HG02759 (cell line): ENCODE data around the gene AARS2.
"Not testable (repeated sequence)": the region's sequence is repeated elsewhere in the genome, so short reads cannot be mapped to it uniquely, and the experiment has no call there.

ENCODE experiments used
- ATAC-seq: cut with Tn5 transposase; IDR thresholded peaks from one replicate; pipeline ENCODE4 v1.9.1; 2021; ENCODE audit warnings: mild to moderate bottlenecking, moderate library complexity; ENCODE audit not compliant: unreplicated experiment

Gene AARS2

GRCh38 chr6:44312901-44313788, at the start of gene AARS2:
Gene AARS2 (minus strand): TSS chr6:44313347. CDS start chr6:44313323, 24 bp downstream.
- peak; percentile 95 for ATAC-seq

- ATAC-seq: no peak
These were observed 48.8 kb upstream of the AARS2 start for GRCh38 chr6:44361947-44362346.

- ATAC-seq: no peak
These were observed 46.8 kb upstream of the AARS2 start for GRCh38 chr6:44359973-44360372.

GRCh38 chr6:44356487-44356886, 43.3 kb upstream of the AARS2 start:
- ATAC-seq: no peak

- ATAC-seq: no peak
These were observed 42.5 kb upstream of the AARS2 start for GRCh38 chr6:44355640-44356039.

GRCh38 chr6:44353336-44353735, 40.2 kb upstream of the AARS2 start:
- no peak for ATAC-seq

GRCh38 chr6:44352259-44352658, 39.1 kb upstream of the AARS2 start:
- no peak for ATAC-seq

GRCh38 chr6:44350650-44350994, 37.5 kb upstream of the AARS2 start:
- ATAC-seq: not testable (repeated sequence)

DNA sequence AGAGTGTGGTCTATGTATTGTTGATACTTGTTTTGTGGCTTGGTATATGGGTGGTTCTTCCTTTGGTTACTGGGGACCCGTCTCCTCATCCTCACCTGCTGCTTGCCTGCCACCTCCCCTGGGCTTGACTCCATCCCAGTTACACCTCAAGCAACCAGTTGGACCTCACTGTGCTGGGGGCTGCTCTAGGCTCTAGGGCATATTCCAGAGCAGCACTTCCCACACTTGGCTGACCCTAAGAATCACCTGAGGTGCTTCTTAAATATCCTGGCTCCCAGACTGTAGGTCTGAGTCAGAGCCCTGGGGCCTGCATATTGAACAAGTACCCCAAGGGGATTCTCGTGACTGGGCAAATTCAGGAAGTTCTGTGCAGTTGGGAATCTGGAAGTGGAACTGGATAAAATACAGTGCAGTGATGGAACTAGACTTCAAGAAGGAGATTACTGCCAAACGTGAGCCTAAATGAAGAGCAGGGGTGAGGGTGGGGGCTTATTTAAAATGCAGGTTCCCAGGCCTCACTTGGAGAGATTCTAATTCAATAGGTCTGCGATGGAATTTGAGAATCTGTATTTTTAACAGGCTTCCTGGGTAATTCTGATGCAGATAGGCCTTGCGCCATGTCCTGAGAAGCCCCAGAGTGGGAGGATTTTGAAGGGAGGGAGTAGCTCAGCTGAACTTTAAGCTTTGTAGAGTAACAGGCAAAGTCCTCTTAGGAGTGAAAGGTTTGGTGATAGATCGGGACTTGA, 36.9 kb upstream of the AARS2 start:
- no peak for ATAC-seq

- ATAC-seq: not testable (repeated sequence)
These were observed 33.7 kb upstream of the AARS2 start for GRCh38 chr6:44346818-44347217.

DNA sequence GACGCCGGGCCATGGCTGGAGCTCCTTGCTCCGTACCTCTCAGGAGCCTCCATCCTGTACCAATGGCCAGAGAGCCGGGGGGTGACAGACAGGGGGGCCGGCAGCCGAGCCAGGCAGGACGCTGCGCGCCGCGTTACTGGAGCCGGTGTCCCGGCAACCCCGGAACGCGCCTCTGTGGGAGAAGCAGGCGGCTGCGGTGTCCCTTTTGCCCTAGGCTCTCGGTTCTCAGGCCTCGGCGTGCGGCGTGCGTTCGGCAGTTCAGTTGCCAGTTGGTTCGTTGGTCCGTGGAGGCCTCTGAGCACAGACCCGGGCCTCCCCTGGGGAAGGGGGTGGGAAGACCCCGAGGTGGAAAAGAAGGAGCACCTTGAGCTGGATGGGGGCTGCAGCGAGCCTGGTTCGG, 29.3 kb upstream of the AARS2 start, which contains the start of gene SPATS1:
Gene SPATS1 (plus strand): TSS at position 162 of the 400 bp plus-strand sequence. CDS start 446 bp downstream, outside the sequence.
- ATAC-seq: no peak

- no peak for ATAC-seq
These were observed 28.9 kb upstream of the AARS2 start for GRCh38 chr6:44342052-44342451.

DNA sequence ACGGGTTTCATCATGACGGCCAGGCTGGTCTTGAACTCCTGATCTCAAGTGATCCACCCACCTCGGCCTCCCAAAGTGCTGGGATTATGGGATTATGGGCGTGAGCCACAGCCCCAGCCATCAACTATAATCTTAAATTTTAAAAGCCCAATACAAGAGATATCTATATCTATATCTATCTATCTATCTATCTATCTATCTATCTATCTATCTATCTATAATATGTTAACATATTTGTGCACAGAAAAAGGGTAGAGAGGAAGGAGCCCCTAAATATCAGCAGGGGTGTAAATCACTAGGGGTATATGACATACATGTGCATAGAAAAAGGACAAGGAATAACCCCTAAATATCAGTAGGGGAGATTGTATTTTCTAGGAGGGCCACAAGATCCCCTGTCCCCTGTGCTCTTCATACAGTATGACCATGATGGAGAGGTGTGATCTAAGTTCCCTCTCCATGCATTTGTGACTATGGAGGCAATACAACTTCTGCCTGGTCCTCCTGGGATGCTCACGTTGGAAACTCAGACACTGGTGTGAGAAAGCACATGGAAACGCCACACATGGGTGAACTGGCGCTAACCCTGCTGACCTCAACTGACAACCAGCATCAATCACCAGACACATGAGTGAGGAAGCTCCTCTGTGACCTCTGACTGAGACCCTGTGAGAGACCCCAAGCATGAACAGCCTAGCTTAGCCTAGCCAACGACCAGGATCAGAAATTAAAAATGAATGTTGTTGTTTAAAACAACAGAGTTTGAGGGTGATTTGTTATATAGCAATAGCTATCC, 28.1 kb upstream of the AARS2 start:
- ATAC-seq: no peak

GRCh38 chr6:44339763-44340625, 26.8 kb upstream of the AARS2 start:
- ATAC-seq: no peak

- no peak for ATAC-seq
These were observed 26.2 kb upstream of the AARS2 start for GRCh38 chr6:44339301-44339700.

DNA sequence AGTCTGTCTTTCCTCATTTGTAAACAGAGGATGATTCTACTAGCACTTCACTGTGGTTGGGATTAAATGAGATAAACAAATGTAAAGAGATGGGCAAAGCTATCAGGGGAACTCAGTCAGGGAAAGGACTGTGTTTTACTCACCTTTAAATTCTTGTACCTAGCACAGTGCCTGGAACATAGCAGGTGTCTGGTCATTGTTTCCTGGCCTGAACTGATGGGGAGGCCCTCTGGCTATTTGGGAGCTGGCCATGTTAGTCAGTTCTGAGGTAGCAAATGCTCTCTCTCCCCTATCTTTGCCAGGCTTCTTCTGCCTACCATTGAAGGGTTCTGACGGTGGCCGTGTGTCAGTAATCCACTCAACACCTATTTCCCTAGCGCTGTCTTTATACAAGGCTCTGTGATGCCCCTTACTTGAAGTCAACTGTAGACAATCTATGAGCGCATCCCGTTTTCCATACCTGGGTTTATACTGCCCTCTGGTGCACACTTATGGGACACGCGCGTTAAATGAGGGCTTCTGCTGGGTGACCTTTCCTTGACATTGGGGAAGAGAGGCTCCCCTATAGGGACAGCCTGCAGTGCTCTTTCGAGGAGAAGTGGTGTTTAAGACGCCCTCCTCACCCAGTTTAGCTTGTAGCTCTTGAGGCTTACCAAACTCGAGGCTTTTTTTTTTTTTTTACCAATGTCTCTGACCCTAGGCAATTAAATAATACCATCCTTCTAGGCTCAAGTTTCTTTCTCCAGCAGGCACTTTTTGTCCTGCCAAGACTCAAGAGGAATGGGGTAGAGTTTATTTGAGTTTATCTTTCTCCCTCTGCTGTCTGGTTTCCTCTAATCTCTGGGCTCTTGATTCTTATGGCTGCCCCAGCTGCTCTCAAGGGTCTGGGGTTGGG, 25.3 kb upstream of the AARS2 start:
- ATAC-seq: peak; percentile 75

DNA sequence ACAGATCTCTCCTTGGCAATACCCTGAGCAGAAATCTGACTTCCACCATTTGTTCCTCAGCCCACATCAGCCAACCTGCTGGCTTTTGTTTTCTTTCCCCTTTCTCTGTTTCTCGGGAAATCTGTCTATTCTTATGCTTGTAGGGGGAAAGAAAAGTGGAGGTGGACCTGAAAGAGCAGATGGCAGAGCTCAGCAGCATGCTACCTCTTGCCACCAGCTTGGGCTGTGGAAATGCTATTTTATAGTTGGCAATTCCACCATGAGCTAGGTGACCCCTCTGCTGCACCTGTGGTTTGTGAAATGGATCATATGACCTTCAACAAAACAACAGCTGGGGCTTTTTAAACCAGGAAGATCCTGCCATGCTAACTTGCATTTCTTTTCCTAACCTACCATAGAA, 22.5 kb upstream of the AARS2 start:
- no peak for ATAC-seq

- no peak for ATAC-seq
These were observed 20.8 kb upstream of the AARS2 start for GRCh38 chr6:44333942-44334341.

DNA sequence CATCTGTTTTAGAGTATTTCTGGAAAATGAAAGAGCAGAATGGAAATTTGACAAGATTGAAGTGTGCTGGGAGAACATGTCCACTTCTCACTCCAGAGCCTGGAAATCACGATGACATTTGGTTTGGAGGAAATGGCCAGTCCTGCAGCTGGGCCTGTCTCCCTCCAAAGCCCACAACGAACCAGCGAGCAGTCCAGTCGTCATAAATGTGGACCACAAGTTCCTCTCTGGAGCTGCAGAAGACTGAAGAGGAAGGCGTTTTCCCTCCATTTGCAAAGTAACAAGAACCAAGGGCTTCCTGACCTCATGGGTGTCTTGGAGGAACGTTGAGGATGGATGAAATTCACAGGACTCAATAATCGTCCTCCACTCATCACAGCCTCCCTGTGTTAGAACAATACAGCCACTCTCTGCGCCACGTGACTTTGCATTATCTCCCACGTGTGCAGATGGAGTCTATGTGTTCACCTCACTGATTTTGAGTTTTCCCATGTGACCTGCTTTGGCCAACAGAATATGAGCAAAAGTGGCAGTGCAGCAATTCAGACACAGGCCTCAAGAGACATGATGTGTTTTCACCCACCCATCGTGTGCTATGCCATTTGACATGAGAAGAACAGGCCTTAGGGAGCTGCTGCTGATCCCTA, 20.2 kb upstream of the AARS2 start:
- ATAC-seq: no peak
